Fibroblast of lung (primary cell): ENCODE measurements around the gene RPL37A.

Experiments
- EZH2 ChIP-seq: IDR thresholded peaks from 2 replicates; pipeline ENCODE4 v1.5.1; 2012; ENCODE audit warnings: low read length, control low read depth, mild to moderate bottlenecking; ENCODE audit errors: missing control alignments
- TF ChIP-seq, protein P1 (sequence below), 2 donors: IDR thresholded peaks in 1 of 2; conservative IDR thresholded peaks in 1 of 2; 1 replicate in 1 of 2; 2 replicates in 1 of 2; pipeline ENCODE4 v1.5.1; 2011 to 2012; ENCODE audit warnings: low read length in 2 of 2, control low read depth in 1 of 2, inconsistent platforms in 1 of 2, low read depth in 1 of 2, mild to moderate bottlenecking in 1 of 2

GRCh38 chr2:216469661-216470060 is 29.0 kb upstream of the RPL37A start:
- TF ChIP-seq EZH2: no peak
- TF ChIP-seq, protein P1, sequence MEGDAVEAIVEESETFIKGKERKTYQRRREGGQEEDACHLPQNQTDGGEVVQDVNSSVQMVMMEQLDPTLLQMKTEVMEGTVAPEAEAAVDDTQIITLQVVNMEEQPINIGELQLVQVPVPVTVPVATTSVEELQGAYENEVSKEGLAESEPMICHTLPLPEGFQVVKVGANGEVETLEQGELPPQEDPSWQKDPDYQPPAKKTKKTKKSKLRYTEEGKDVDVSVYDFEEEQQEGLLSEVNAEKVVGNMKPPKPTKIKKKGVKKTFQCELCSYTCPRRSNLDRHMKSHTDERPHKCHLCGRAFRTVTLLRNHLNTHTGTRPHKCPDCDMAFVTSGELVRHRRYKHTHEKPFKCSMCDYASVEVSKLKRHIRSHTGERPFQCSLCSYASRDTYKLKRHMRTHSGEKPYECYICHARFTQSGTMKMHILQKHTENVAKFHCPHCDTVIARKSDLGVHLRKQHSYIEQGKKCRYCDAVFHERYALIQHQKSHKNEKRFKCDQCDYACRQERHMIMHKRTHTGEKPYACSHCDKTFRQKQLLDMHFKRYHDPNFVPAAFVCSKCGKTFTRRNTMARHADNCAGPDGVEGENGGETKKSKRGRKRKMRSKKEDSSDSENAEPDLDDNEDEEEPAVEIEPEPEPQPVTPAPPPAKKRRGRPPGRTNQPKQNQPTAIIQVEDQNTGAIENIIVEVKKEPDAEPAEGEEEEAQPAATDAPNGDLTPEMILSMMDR (conservative IDR thresholded peaks at IDR 0.05 in 1 of 2, IDR thresholded peaks at IDR 0.05 in 1 of 2; ENCODE audit: low read depth in 1 of 2, low read length in 2 of 2): no peak
